ENCODE data around the gene ADAMTS4.

DNA sequence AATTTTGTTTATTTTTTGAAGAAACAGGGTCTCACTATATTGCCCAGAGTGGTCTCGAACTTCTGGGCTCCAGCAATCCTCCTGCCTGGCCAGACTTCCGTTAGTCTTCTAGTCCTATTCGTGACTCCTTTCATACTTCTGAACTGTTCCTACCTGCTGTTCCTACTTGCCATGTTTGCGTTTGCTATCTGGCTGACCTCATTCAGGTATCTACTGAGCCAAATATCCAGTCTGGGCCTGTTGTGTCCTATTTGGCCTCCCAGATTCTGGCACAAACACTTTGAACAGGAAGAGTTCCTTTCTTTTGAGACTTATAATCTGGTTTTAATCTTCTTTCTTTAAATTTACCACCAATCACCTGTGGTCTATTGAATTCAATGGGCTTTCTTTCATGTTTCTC is 46.0 kb upstream of the ADAMTS4 start:
- TF ChIP-seq, protein P1, sequence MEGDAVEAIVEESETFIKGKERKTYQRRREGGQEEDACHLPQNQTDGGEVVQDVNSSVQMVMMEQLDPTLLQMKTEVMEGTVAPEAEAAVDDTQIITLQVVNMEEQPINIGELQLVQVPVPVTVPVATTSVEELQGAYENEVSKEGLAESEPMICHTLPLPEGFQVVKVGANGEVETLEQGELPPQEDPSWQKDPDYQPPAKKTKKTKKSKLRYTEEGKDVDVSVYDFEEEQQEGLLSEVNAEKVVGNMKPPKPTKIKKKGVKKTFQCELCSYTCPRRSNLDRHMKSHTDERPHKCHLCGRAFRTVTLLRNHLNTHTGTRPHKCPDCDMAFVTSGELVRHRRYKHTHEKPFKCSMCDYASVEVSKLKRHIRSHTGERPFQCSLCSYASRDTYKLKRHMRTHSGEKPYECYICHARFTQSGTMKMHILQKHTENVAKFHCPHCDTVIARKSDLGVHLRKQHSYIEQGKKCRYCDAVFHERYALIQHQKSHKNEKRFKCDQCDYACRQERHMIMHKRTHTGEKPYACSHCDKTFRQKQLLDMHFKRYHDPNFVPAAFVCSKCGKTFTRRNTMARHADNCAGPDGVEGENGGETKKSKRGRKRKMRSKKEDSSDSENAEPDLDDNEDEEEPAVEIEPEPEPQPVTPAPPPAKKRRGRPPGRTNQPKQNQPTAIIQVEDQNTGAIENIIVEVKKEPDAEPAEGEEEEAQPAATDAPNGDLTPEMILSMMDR (IDR thresholded peaks at IDR 0.05), result no peak
- TF ChIP-seq POLR2AphosphoS5 (IDR thresholded peaks at IDR 0.05) (no peak), EP300 (IDR thresholded peaks at IDR 0.05) (no peak), POLR2A (IDR thresholded peaks at IDR 0.05; ENCODE audit: low read depth) (no peak)
